ENCODE results near the gene CFAP45.
"Not testable (repeated sequence)": the region's sequence is repeated elsewhere in the genome, so short reads cannot be mapped to it uniquely, and the experiment has no call there.

CFAP45 gene

DNA sequence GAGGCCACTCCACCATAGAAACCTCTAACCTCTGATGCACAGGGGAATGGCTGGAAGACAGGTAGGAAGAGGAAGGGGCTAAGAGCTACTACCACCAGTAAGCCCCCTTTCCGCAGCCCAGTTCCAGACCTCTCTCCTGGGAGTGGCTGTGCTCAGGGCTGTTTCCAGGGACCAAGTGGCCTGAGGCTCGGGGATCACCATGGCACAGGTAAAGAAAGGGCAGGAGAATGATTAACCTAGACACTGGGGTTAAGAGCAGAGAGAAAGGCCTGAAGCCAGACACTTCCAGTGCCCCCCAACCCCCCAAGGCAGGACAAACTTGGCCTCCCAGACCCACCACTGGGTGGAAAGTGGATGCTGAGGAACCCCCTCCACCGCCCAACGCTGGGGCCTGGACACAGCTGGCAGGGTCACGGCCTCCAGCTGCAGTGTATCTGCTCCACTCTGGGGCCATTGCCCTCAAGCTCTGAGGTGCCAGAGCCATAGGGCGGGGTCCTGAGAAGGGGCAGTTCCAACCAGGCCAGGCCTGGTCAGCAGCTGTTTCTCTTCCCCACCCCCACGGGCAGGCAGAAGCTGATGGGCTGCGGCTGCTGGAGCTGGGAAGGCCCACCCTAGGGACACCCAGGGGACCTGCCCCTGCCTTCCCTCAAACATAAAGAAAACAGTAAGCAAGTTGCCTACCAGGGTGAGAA lies 22.7 kb upstream of the CFAP45 start:
- peak; percentile 31 for DNase-seq

DNA sequence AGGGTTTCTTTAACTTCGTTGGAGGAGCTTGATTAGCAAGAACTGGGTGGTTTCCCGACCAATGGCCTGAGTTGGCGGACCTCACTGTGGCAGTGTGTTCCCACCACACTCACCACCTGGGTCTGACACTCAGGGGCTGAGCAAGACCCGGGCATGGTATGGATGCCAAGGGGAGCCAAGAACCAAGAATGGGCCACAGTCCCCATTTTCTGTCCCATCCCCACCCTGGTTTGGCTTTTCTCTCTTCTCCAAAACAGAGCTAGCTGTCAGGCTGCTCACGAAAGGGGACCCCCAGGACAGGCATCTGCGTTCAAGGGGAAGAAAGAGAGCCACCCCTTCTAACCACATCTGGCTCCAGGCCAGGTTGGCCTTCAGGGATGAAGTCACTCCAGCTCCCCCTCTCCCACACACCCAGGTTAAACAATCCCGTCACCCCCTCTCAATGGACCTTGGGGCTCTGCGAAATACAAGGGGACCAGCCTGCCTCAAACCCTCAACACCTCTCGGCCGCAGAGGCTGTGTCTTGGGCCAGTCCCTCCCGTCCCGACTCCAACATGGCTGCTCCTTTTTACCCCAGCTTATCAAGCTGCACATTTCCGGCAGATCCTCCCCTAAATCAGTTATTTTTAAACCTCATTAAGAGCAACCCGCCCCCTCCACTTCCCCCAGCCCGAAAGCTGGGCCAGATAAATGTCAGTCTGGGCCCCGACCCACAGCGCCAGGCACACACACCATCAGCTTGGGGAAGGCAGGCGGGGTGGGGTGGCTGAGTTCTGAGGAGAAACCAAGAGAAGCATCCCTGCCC lies 21.9 kb upstream of the CFAP45 start:
- no peak for DNase-seq

DNA sequence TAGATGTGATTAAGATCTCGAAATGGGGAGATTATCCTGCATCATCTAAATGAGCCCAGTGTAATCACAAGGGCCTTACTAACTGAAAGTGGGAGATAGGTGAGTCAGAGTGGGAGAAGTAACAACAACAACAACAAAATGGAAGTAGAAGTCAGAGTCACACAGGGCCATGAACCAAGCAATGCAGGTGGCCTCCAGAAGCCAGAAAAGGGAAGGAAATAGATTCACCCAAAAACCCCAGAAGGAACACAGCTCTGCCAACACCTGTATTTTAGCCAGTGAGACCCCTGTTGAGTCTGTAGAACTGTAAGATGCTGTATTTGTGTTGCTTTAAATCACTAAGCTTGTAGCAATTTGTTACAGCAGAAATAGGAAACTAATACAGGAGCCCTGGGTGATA lies 21.3 kb upstream of the CFAP45 start:
- no peak for DNase-seq

DNA sequence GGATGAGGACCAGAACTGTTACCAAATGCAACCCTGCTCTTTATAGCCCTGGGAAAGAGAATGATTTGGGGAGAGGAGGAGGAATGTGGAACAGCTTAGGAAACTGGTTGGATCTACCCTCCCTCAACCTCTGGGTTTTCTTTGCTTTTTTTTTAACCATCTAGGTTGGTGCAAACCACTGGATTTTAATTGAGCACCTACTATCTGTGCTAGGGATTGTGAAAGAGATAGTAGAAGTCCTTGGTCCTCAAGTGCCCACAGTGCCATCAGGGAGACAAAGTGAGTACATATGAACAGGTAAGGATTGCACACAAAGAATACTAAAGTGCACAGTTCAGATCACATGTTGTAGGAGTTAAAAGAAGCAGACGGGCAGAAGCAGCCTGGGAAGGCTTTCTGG lies 20.7 kb upstream of the CFAP45 start:
- no peak for DNase-seq

DNA sequence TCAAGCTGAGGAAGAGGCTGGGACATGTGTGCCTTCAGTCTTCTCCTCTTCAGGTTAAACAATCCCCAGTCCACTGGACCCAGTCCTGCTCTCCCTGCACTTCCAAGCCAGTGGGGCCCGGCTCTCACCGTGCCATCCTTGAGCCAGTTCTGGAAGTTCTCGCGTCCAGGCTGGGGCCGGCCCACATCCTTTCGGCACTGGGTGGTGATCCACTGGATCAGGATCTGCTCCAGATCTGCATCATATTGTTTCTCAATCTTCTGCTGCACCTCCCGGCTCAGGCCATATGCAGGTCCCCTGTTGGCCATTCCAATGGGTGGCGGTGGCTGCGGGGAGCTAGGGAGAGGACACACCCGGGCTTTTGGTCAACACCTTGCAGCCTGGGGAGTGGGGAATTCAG lies 20.2 kb upstream of the CFAP45 start:
- DNase-seq, result no peak

DNA sequence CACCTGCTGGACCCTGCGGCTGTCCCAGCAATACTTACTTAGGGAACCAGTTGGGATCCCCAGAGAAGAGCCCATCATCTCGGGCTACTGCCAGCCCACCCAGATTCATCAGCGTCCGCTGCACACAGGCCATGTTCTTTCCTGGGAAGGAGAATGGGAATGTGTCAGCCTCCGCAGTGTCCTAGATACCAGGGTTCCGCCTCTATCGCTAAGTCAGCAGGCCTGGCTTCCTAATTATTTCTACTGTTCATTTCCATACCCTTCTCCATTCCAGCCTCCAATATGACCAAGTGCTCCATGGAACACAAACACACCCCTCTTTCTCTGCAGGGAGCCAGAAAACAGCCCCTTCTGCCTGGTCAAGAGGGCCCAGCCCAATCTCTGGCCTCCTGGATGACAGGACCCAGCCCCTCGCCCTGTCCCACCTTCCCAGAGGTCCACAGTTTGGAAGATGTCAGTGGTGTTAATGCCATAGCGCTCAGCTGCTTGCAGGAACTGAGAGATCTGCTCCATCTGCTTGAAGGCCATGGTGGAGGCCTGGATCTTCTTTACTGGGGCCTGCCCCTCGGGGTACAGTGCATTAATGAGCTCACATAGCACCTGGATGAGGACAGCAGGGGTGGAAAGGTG lies 19.4 kb upstream of the CFAP45 start:
- no peak for DNase-seq

DNA sequence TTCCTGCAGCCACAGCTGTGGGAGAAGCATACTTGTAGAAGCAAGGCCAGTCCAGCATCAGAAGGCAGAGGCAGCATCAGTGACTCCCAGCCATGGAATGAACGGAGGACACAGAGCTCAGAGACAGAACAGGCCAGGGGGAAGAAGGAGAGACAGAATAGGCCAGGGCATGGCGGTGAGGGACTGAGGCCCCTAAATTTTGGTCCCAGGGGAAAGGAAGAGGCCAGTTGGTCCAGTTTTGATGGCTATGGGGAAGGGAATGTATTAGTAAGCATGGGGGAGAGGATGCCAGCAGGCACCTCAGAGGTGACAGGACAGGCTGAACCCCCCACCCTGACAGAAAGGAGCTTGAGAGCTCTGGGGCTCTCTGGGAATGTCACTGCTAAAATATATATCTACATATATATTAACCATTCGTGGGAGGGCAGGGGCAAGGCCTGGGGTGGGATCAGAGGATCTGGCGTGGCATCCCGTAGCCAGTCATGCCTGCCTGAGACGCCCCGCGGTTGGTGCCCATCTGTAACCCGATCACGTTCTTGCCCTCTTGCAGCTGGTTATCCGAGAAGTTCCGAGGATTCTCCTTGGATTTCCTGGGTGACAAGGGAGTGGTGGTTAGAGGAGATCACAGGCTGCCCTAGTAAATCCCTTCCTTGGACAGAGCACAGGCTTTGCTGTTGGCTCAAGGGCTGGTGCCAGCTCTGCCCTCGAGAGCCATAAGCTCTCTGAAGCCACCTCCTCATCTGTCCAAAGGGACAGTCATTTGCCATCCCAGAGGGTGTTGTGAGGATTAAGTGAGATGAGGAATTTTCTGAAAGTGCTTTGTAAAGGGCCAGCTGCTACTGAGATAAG lies 18.6 kb upstream of the CFAP45 start:
- no peak for DNase-seq

DNA sequence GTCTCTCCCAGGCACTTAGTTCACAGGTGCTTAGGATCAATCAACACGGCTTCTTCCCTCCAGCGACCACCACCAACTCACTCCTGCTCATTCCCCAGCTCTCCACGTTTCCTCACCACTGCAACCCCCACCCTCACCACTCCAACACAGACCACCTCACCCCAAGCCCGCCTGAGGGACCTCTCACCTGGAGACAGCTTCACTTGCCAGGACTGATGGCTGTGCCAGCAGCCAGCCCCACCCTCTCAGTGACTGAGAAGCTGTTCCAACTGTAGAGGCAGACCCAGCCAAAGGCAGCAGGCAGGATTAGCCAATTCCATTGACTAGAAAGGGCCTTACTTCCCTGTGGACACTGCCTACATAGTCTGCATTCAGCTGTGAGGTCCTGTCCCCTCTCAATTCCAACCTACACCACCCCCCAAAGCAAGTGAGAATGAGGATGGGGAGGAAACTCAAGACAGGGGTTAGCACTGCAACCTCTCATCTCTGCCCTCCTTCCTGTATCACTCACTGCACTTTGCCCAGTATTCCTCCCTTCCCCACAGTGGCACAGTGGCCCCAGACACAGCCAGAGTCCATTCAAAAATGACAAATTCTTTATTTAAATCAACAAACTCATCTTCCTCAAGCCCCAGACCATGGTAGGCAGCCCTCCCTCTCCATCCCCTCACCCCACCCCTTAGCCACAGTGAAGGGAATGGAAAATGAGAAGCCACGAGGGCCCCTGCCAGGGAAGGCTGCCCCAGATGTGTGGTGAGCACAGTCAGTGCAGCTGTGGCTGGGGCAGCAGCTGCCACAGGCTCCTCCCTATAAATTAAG lies 17.8 kb upstream of the CFAP45 start:
- DNase-seq, result no peak

DNA sequence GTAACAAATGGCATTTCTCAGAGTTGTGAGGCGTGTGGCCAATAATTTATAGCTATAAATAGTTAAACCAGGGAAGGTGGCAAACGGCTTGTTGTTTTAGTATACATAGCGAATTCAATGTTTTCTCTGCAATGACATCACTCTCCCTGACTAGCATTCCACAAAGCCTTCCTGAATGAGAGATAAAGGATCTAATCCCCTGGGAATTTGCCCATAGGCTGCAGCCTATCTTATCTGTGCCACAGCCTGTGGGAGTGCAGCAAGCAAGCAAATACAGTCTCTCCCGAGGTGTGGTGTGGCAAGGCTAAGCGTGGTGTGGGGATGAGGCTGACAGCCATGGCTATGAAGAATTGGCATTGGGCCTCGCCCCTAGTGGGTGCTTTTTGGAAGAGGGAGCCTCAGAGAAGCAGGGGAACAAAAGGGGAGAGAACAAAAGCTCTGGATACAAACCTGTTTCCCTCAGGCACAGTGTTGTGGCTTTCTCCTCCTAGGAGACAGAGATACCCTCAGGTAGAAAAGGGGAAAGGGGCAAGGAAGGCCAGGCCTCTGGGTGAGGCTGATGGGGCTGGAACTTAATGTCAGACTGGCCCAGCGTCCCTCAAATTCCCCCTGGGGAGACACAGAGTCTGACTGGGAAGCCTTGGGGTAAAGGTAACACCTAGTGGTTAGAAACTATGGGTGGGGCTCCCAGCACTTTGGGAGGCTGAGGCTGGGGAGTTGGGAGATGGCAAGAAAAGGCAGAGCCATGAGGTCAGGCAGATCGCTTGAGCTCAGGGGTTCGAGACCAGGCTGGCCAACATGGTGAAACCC lies 16.5 kb upstream of the CFAP45 start:
- DNase-seq, result peak; percentile 31

DNA sequence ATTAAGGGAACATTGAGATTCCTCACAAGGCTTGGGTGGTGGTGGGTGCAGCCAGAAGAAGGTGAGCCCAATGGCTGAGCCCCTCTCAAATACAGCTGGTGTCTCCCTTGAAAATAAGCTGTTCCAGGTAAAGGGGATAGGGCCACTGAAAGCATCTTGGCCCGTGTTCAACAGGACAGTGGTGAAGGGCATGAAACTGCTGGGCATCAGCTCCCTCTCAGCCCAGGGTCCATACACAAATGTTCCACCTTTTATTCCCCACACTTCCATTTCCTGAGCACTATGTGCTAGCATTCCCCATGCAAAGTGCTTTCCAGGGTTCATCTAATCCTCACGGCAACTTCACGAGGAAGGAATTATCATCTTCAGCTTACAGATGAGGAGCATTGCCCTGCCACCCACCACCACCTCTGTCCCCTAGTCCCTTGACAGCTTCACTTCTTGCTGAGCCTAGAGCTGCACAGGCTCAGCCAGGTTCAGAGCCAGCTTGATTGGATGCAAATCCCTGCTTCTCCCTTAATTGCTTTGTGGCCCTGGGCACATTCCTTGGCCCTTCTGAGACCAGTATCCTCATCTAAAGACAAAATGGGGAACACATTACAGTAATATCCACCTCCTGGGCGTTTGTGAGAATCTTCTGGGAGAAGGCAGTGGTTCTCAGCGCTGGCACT lies 15.7 kb upstream of the CFAP45 start:
- DNase-seq, result no peak

DNA sequence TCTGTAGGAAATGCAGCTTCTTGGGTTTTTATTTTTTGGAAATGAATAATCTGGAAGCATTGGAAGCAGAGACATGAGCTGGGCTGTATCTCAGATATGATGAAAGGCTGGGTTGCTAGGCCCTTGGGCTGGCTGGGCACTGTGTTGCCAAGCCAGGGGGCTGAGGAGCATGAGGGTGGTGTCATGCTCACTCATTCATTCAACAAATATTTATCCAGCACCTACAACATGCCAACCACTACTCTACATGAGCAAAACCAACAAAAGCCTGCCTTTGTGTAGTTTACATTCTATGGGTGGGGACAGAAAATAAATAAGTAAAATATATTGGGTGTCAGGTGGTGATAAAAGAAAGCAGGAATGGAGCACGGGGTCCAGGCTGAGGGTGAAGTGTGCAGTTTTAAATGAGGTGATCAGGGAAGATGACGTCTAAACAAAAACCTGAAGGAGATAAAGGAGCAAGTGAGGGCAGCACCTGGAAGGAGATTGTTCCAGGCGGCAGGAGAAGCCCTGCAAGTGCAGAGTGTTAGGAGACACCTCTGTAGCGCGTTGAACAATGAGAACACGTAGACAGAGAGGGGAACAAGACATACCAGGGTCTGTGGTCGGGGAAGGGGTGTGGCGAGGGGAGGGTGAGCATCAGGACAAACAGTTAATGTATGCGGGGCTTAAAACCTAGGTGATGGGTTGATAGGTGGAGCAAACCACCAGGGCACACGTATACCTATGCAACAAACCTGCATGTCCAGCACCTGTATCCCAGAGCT lies 14.5 kb upstream of the CFAP45 start:
- DNase-seq, result no peak

DNA sequence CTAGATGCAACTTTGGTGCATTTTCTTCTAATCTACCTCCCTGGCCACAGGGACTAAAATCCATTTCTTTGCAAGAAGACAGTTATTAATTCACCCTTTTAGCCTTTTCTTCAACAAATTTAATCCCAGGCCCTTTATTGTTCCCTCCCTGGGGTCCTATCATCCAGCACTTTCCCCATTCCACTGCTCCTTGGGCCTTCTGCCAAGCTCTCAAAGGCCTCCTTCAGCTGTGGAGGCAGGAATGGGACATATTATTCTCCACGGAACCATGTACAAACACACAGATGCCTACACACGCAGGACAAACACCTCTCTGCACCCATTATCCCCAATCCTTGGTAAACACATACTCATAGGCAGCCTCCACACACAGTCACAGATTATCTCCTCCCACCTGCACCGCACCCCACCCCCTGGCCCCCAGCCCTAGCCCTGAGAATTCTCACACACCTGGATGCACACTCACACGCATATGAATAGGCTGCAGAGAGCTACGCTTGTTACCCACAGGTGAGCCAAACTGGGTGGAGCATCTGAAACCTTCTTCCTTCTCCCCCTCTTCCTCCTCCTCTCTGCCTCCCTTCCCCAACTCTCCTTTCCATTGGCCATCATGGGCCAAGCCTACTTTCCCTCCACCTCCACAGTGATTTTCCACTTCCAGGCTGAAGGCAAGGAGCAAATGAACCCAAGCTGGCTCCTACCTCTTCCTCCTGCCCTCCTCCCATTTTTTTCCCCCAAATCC lies 13.7 kb upstream of the CFAP45 start:
- DNase-seq, result no peak

DNA sequence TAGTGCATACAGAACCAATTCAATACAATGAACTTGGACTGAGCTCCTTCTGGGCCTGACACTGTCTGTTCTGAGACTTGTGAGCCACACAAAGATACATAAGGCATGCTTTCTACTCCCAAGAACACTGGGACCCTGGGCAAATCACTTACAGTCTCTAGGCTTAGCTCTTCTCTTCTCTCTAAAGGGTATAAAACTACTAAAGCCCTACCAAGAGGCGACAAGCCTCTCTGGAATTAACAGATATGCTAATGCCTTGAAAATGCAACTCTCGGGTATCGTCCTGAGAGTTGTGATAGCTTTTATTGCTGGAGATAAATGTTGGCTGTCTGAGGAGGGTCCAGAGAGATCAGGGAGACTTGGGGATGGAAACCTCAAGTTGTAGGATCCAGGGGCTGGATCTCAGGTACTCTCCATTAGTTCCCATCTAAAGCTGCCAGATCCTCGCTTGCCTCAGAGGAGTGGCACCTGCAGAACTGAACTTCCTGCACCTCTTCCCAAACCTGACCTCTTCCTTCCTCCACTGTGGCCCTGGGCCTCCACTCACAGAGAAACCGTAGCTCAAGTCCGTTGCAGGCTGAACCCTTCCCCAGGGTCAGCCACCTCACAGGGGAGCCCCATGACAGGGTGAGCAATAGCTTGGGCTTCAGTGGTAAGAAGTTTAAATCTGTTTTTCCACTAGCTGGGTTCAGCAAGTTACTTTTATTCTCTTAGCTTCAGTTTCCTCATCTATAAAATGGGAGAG lies 11.5 kb upstream of the CFAP45 start:
- no peak for DNase-seq

DNA sequence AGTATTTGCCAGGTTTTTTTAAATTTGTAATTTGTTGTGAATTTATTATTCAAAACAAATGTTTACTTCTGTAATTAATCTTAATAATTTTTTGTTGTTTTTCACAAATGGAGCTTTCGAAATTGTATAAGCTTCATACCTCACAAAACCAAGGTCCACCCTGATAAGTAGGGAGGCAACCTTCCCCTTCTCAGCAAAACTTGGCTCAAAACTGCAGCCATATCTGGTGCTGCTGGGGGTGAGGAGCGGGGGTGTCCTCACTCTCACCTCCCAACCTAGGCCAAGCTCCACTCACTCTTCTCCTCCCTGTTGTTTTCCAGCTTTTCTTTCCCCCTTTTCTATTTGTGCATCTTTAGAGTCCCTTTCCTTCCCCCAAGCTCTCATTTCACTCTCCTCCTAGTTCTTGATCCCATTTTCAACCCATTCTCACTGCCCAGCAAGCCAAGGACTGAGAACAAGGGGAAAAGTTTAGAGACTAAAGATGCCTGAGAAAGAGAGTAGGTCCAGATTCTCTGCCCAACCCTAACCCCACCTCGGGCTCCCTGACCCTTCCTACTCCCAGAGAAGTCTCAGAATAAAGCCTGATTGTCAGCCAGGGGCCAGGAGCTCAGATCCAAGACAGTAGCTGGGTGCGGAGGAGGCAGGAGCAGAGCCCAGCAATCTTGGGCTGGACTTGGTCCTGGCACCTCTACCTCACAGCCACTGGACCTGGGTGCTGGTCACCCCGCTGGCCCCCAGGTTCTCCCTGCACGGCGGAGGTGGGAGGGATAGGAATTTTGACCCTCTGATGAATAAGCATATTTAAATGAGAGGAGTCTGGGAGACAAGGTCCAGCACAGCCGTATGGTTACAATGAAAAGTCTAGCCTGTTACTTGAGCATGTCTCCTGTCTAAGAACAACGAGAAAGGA lies 8.3 kb upstream of the CFAP45 start:
- DNase-seq, result no peak

DNA sequence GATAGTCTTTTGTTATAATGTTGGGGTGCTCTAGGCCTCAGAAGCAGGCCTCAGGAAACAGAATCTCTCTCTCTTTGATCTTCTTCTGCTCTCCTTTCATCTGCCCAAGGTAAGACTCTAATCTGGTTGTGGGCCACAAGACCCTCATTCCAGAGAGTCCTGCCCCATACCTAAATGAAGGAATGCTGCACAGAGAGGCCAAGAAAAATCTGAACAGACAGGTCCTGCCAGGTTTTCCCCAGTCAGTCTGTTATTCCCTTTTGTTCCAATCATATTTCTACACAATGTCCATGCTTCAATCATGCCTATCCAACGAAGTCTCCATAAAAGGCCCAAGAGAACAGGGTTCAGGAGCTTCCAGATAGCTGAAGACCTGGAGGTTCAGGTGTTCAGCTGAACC lies 7.0 kb upstream of the CFAP45 start:
- no peak for DNase-seq

DNA sequence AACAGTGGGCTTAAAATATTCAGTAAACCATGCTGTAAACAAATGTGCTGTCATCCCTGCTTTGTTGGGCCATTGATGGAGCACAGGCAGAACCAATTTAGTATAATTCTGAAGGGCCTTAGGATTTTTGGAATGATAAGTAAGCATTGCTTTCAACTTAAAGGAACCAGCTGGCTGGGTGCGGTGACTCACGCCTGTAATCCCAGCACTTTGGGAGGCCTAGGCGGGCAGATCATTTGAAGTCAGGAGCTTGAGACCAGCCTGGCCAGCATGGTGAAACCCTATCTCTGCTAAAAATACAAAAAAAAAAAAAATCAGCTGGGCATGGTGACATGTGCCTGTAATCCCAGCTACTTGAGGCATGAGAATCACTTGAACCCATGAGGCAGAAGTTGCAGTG lies 4.1 kb upstream of the CFAP45 start:
- not testable (repeated sequence) for DNase-seq

DNA sequence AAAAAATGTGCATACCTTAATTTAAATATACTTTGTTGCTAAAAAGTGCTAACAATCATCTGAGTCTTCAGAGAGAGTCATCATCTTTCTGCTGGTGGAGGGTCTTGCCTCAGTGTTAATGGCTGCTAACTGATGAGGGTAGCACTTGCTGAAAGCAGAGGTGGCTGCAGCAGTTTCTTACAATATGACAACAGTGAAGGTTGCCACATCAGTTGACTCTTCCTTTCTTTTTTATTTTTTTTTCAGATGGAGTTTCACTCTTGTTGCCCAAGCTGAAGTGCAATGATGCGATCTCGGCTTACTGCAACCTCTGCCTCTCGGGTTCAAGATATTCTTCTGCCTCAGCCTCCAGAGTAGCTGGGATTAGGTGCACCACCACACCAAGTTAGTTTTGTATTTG lies 2.6 kb upstream of the CFAP45 start:
- DNase-seq, result no peak

Measured in NCI-H1092 treated with DMSO at 0.1 percent for 48 hours (cell line).